ENCODE data around the gene CCDC9B.

- TF ChIP-seq CTCF (IDR thresholded peaks at IDR 0.05; ENCODE audit: insufficient read depth, low read length) (no peak), POLR2AphosphoS5 (IDR thresholded peaks at IDR 0.05; ENCODE audit: low read depth) (no peak)
These were observed 33.8 kb downstream of the CCDC9B start for GRCh38 chr15:40306908-40307307.

Measured in HL-60 (cell line).